K562 (cell line): ENCODE data around the gene PPP2R1B. TPM values are rescaled to one million over a fixed set of nuclear protein-coding genes. Genes with fewer than 3 reads are reported as not detected.

Experiments
- CBX5 ChIP-seq: IDR thresholded peaks from 2 replicates; pipeline ENCODE4 v1.6.1; 2014; ENCODE audit warnings: low read depth, borderline replicate concordance
- CHD4 ChIP-seq: fragments of 200-600 bp; sonication (generic); IDR thresholded peaks from 3 replicates; pipeline ENCODE4 v1.6.1; 2012; ENCODE audit warnings: low read depth, mild to moderate bottlenecking, mixed read lengths, low read length, inconsistent platforms; ENCODE audit not compliant: insufficient read depth, insufficient replicate concordance, poor library complexity, severe bottlenecking
- CTBP1 ChIP-seq: fragments of 450-650 bp; IDR thresholded peaks from 2 replicates; pipeline ENCODE4 v1.6.1; 2016; ENCODE audit warnings: borderline replicate concordance
- HCFC1 ChIP-seq: IDR thresholded peaks from 2 replicates; pipeline ENCODE4 v1.6.1; 2012; ENCODE audit warnings: low read depth, low read length, improper control_type of control experiment
- KDM5B ChIP-seq: fragments of 200-600 bp; sonication (generic); IDR thresholded peaks from 2 replicates; pipeline ENCODE4 v1.6.1; 2012; ENCODE audit warnings: low read depth, mild to moderate bottlenecking, moderate library complexity, low read length, control low read depth, inconsistent platforms; ENCODE audit not compliant: insufficient replicate concordance
- KLF6 ChIP-seq: fragments of 250-450 bp; sonication (Bioruptor Pico); IDR thresholded peaks from 2 replicates; pipeline ENCODE4 v1.4.0; 2020; ENCODE audit warnings: mild to moderate bottlenecking, moderate library complexity, borderline replicate concordance
- NCOR1 ChIP-seq: fragments of 450-650 bp; IDR thresholded peaks from 2 replicates; pipeline ENCODE4 v1.6.1; 2016; ENCODE audit warnings: mild to moderate bottlenecking, moderate library complexity
- NFXL1 ChIP-seq: fragments of 450-650 bp; formaldehyde crosslinking; IDR thresholded peaks from 2 replicates; pipeline ENCODE4 v1.4.0; 2021; ENCODE audit warnings: mild to moderate bottlenecking
- NR2C1 ChIP-seq, 2 experiments: fragments of 450-650 bp; IDR thresholded peaks; 2 replicates each; pipeline ENCODE4 v1.6.1; 2017; ENCODE audit warnings: mild to moderate bottlenecking in 2 of 2, antibody characterized with exemption in 1 of 2, inconsistent platforms in 1 of 2, missing compliant biosample characterization in 1 of 2, missing genetic modification characterization in 1 of 2
- PURB ChIP-seq: sonication (generic); formaldehyde crosslinking; IDR thresholded peaks from 2 replicates; pipeline ENCODE4 v1.9.0; 2021; ENCODE audit warnings: low read depth, mild to moderate bottlenecking, missing genetic modification reagents
- STAT5A ChIP-seq: IDR thresholded peaks from 2 replicates; pipeline ENCODE4 v1.6.1; 2012; ENCODE audit warnings: low read length, inconsistent platforms, borderline replicate concordance
- ZFX ChIP-seq: sonication (generic); formaldehyde crosslinking; IDR thresholded peaks from 2 replicates; pipeline ENCODE4 v1.8.0; 2022; ENCODE audit warnings: mild to moderate bottlenecking, missing genetic modification reagents, moderate library complexity
- ZNF133 ChIP-seq: fragments of 250-450 bp; sonication (Bioruptor Pico); IDR thresholded peaks from 2 replicates; pipeline ENCODE4 v1.4.0; 2020; ENCODE audit warnings: mild to moderate bottlenecking
- ZNF253 ChIP-seq: fragments of 250-450 bp; sonication (Bioruptor Pico); conservative IDR thresholded peaks from 2 replicates; pipeline ENCODE4 v1.6.1; 2021; ENCODE audit warnings: mild to moderate bottlenecking
- ZNF445 ChIP-seq: fragments of 250-450 bp; sonication (Bioruptor Pico); IDR thresholded peaks from 2 replicates; pipeline ENCODE4 v1.4.0; 2020; ENCODE audit warnings: low read depth, mild to moderate bottlenecking, moderate library complexity
- polyA plus RNA-seq, 8 experiments: library from polyadenylated mRNA; depleted of rRNA in 4 of 8; stranded (reverse) in 5 of 8; unstranded in 3 of 8; fragments of >200 nt; fragmentation: Nextera tagmentation in 2 of 8; fragmentation: Illumina TruSeq in 1 of 8; extraction: Ambion mirVana in 2 of 8; extraction: Trizol in 1 of 8; gene quantifications; 2 replicates each; pipeline versions ENCODE4 v1.2.1 to v1.2.3, GENCODE V29; 2011 to 2014; ENCODE audit warnings: inconsistent platforms in 1 of 8, missing spikeins in 1 of 8
- total RNA-seq, 7 experiments: library from RNA; depleted of rRNA in 6 of 7; stranded (reverse); fragments of >200 nt in 6 of 7; fragmentation: Illumina TruSeq in 2 of 7; extraction: Trizol in 2 of 7; gene quantifications; 2 replicates each; pipeline versions ENCODE4 v1.2.1 to v1.2.3, GENCODE V29; 2011 to 2021; ENCODE audit warnings: low replicate concordance in 1 of 7
- TF ChIP-seq, protein P1 (sequence below): fragments of 200-800 bp; sonication (Bioruptor generic); IDR thresholded peaks from 2 replicates; pipeline ENCODE4 v1.6.1; 2017; ENCODE audit warnings: missing genetic modification characterization, missing compliant biosample characterization
- TF ChIP-seq, protein P2 (sequence below): fragments of 250-450 bp; sonication (Bioruptor Pico); IDR thresholded peaks from 2 replicates; pipeline ENCODE4 v1.4.0; 2020; ENCODE audit warnings: mild to moderate bottlenecking, moderate library complexity

PPP2R1B gene
- total and polyA plus RNA-seq, 9 of the 15 experiments (the other 6 are each of a cell fraction or from before 2014, with no cell fraction given): 24.6 to 68.5 (median 39.8) TPM

- TF ChIP-seq CBX5: no peak
- no peak for TF ChIP-seq KLF6 (CRISPR knock-in tag)
- no peak for TF ChIP-seq ZNF445 (CRISPR knock-in tag)
- TF ChIP-seq, protein P1, sequence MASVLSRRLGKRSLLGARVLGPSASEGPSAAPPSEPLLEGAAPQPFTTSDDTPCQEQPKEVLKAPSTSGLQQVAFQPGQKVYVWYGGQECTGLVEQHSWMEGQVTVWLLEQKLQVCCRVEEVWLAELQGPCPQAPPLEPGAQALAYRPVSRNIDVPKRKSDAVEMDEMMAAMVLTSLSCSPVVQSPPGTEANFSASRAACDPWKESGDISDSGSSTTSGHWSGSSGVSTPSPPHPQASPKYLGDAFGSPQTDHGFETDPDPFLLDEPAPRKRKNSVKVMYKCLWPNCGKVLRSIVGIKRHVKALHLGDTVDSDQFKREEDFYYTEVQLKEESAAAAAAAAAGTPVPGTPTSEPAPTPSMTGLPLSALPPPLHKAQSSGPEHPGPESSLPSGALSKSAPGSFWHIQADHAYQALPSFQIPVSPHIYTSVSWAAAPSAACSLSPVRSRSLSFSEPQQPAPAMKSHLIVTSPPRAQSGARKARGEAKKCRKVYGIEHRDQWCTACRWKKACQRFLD (CRISPR knock-in tag): no peak
- no peak for TF ChIP-seq PURB (CRISPR knock-in tag)
- no peak for TF ChIP-seq CHD4
- TF ChIP-seq ZNF253 (CRISPR knock-in tag): no peak
- no peak for TF ChIP-seq NR2C1 (IDR thresholded peaks at IDR 0.05)
- TF ChIP-seq NR2C1 (tag; IDR thresholded peaks at IDR 0.05): no peak
- TF ChIP-seq ZFX: no peak
- no peak for TF ChIP-seq STAT5A
- TF ChIP-seq CTBP1: peak; percentile 59; the same call in 1 of the 2 replicates
- no peak for TF ChIP-seq KDM5B
- TF ChIP-seq, protein P2, sequence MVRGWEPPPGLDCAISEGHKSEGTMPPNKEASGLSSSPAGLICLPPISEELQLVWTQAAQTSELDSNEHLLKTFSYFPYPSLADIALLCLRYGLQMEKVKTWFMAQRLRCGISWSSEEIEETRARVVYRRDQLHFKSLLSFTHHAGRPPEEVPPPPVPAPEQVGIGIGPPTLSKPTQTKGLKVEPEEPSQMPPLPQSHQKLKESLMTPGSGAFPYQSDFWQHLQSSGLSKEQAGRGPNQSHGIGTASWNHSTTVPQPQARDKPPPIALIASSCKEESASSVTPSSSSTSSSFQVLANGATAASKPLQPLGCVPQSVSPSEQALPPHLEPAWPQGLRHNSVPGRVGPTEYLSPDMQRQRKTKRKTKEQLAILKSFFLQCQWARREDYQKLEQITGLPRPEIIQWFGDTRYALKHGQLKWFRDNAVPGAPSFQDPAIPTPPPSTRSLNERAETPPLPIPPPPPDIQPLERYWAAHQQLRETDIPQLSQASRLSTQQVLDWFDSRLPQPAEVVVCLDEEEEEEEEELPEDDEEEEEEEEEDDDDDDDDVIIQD (CRISPR knock-in tag): no peak
- no peak for TF ChIP-seq ZNF133
- TF ChIP-seq NCOR1: no peak
- TF ChIP-seq NFXL1: no peak
- no peak for TF ChIP-seq HCFC1
Observed at GRCh38 chr11:111797145-111797581, 31.0 kb upstream of the PPP2R1B start (continued).
